Measurements from ENCODE around the gene EFTUD2.
"Not testable (repeated sequence)": the region's sequence is repeated elsewhere in the genome, so short reads cannot be mapped to it uniquely, and the experiment has no call there.

The EFTUD2 gene

GRCh38 chr17:44899074-44899782 lies at the start of gene EFTUD2:
EFTUD2 (minus strand) TSS chr17:44899445; CDS start chr17:44894521, 4,924 bp downstream.
- DNase-seq, result peak; percentile 94

- no peak for DNase-seq
Measured at GRCh38 chr17:44948315-44948795, 49.1 kb upstream of the EFTUD2 start.

DNA sequence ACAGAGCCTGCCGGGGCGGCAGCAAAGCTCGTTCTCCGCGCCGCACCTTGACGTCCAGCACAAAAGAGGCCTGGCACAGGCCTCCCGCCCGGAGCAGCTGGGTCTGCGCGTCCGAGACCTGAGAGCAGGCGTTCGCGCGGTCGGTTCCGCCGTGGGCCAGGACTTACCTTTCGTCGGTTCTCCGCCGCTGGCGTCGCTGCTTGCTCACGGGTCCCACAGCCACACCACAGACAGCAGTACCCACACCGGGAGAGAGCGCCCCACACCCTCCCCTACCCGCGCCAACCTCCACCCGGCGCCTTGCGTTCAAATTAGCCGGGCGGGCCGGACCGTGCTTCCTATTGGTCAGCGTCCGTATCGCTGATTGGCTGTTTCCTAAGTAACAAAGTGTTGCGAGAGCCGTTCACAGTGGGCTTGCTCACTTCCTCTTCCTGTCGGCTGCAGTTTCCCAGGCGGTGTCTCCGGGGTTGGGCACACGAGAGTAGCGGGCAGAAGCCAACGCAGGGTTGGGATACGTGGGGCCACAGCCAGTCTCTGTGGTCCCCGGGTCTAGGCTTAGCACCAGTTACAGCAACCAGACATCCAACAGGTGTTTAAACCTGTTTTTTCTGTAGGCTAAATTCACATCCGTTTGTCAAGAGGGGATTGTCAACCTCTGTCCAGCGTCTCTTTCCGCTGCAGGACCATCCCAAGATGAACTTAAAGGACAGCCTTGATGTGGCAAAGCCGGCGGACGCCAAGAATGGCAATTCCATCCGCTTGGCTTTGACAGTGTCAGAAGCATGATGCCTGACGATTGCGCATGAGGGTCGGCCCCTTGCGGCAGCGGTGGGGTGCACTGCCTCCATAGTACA lies 48.4 kb upstream of the EFTUD2 start, which contains the start of gene KIF18B:
Gene KIF18B, minus strand, starts transcription at position 313 of the 854 bp plus-strand sequence. CDS start 11,429 bp downstream, outside the sequence.
- peak; percentile 93 for DNase-seq

- DNase-seq, result not testable (repeated sequence)
Measured at GRCh38 chr17:44945652-44946051, 46.4 kb upstream of the EFTUD2 start.

- no peak for DNase-seq
Measured at GRCh38 chr17:44942456-44942855, 43.2 kb upstream of the EFTUD2 start.

DNA sequence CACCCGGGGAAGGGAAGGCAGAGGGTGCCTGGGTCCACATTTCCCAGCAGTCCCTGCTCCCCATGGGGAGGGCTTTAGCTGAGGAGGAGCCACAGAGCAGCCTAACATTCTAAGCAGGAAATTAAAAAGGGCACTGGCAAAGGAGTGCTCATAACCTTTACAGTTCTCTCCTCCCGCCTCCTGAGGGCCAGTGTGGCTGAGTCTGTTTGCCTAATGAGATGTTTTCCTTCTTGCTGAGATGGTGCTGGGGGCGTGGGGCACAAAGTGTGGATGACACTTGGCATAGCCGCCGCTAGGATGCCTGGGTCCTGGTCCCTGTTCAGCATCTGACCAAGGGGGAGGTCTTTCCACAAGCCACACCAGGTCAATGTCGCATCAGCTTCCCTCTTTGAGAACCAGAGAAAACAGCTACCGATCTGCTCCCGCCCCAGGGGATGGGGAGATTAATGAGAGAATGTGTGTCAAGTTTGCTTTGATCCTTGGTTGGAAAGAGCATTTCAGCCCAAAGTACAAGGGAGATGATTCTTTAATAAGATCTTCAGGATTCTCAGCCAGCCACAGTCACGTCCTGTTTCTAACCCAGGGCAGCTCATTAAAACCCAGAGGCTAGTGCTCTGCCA lies 42.6 kb upstream of the EFTUD2 start:
- no peak for DNase-seq

- DNase-seq, result no peak
Measured at GRCh38 chr17:44940768-44941167, 41.5 kb upstream of the EFTUD2 start.

GRCh38 chr17:44940317-44940716 lies 41.1 kb upstream of the EFTUD2 start:
- DNase-seq, result no peak

DNA sequence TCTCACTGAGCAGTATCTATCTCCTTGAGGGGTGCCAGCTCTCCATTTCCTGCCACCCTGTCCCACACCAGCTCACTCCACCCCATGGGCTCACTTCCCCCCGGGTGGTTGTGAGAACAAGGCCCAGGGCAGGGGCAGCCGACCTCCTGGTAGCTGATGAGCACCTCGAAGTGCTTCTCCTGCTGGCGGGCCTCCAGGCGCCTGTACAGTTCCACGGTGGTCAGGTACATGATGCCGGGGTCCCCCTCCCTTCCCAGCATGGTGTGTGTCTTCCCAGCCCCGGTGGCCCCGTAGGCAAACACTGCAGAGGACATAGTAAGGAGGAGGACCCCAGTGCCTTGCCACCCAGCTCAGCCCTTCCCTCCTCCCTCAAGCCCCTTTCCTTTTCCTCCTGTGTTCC lies 35.9 kb upstream of the EFTUD2 start:
- no peak for DNase-seq

- DNase-seq, result no peak
Measured at GRCh38 chr17:44934745-44935105, 35.5 kb upstream of the EFTUD2 start.

- DNase-seq, result no peak
Measured at GRCh38 chr17:44933824-44934744, 34.8 kb upstream of the EFTUD2 start.

DNA sequence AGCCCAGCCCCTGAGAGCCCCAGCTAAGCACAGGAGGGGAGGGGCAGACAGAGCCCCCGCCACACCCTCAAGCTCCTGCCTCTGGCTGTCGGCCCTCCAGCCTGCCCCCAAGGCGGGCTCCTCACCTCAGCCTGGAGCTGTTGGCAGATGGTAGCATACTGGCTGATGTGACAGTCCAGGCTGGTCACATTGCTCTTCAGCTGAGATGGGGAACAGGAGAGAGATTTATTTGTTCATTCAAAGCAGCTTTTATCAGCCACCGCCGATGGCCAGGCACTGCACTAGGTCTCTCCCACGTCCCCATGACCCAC lies 33.5 kb upstream of the EFTUD2 start:
- no peak for DNase-seq

DNA sequence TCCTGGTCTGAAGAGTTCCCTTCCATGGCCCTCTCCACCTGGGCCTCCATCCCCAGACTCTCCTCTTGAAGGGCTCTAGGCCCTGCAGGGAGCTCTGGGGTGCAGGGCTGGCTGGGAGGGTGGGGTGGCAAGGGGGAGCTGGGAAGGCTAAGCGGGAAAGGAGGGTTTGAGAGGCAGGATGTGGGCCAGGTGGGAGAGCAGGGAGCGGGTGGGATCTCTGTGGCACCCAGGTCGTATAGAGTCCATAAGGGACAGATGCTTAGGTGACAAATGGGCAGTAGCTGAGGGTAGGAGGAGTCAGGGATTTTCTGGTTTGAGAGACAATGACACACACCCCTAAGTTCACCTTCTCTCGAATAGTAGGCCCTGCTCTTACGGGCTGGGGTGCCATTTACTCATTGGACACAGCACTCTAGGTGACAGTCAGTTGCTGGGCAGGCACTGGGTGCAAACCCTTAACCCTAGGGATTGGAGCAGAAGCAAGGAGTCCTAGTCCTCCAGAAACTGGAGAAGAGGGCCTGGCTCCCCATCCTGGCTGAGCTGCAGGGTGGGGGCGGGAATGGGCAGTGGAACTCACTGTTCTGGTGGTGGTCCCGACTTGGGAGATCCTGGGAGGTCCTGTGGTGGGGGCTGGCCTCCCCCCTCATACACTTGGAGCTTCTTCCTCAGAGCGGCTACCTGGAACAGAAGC lies 33.0 kb upstream of the EFTUD2 start:
- no peak for DNase-seq

DNA sequence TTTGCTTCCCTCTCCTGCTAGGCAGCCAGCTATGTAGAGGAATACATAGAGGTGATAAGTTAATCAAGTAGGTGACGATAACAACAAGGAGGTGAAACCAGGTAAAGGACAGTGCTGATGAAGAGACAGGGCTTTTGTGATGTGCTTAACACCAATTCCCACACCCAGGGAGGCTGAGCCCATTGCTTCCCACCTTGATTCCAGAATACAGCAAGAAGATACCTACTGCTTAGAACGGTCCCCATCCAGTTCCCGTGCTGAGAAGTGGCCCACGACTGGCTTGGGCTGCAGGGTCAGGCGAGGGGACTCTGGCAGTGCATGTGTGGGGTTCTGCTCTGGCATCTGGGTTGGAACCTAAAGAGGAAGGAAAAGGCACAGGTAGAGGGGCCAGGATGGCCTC lies 32.1 kb upstream of the EFTUD2 start:
- DNase-seq, result no peak

DNA sequence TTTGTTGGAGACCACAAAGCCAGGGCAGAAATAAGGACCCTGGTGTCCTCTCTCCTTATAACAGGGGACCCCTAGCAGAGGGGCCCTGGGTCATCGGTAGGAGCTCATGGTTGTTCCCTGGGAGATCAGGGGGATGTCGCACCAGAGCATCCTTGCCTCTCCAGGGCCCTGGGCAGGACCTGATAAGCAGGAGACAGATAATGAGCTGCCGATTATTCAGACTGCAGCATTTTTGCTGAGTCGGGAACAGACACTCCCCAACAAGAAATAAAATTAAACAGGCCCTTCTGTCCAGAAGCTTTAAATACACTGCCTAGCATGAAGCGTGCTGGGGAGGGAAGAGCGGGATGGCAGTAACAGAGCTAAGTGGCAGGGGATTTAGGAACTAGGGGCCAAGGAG lies 31.4 kb upstream of the EFTUD2 start:
- no peak for DNase-seq

GRCh38 chr17:44928950-44929720 lies 29.9 kb upstream of the EFTUD2 start:
- no peak for DNase-seq

DNA sequence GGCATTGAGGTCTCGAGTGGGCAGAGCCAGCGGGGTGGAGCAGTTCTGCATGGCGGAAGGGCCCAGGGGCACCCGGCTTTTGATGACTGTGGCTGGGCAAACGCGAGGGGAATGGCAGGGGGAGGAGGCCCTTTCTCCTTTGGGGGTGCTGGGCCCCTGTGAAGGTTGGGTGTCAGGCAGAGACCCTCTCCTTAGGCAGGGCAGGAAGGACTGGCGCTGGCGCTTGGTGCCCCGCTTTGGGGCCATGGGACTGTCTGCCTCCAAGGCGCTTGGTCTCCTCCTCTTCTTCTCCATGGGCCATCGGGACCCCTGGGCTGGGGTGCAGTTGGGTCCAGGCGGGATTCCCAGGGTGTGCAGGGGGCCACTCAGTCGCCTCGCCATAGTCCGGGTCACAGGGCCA lies 28.9 kb upstream of the EFTUD2 start:
- no peak for DNase-seq

GRCh38 chr17:44927696-44928095 lies 28.5 kb upstream of the EFTUD2 start:
- no peak for DNase-seq

GRCh38 chr17:44926821-44927525 lies 27.7 kb upstream of the EFTUD2 start:
- DNase-seq, result no peak
